Stimulated activated naive CD4-positive, alpha-beta T cell treated with Interleukin-2 at 50 U/mL for 16 hours (primary cell): Measurements from ENCODE around the gene SLC37A1.

Experiments used
- DNase-seq: peaks from one replicate; lab custom pipeline; 2025; lab: John Stamatoyannopoulos, UW

Gene SLC37A1

GRCh38 chr21:42479582-42479981 lies 34.1 kb upstream of the SLC37A1 start:
- DNase-seq = no peak

- no peak for DNase-seq
These were observed 32.9 kb upstream of the SLC37A1 start for GRCh38 chr21:42480736-42481135.

- DNase-seq = no peak
These were observed 32.5 kb upstream of the SLC37A1 start for GRCh38 chr21:42481169-42481568.

- DNase-seq = no peak
These were observed 28.7 kb upstream of the SLC37A1 start for GRCh38 chr21:42484966-42485365.

- DNase-seq = no peak
These were observed 27.6 kb upstream of the SLC37A1 start for GRCh38 chr21:42486072-42486471.

- DNase-seq = no peak
These were observed 27.1 kb upstream of the SLC37A1 start for GRCh38 chr21:42486531-42486930.

GRCh38 chr21:42489006-42489563 lies 24.6 kb upstream of the SLC37A1 start:
- no peak for DNase-seq

GRCh38 chr21:42489991-42490390 lies 23.7 kb upstream of the SLC37A1 start:
- DNase-seq = no peak

GRCh38 chr21:42490720-42491119 lies 22.9 kb upstream of the SLC37A1 start:
- no peak for DNase-seq

GRCh38 chr21:42491328-42491727 lies 22.3 kb upstream of the SLC37A1 start:
- no peak for DNase-seq

- no peak for DNase-seq
These were observed 21.5 kb upstream of the SLC37A1 start for GRCh38 chr21:42492201-42492600.

- DNase-seq = no peak
These were observed 20.3 kb upstream of the SLC37A1 start for GRCh38 chr21:42493109-42494060.

- no peak for DNase-seq
These were observed 18.6 kb upstream of the SLC37A1 start for GRCh38 chr21:42495027-42495426.

- DNase-seq = no peak
These were observed 17.9 kb upstream of the SLC37A1 start for GRCh38 chr21:42495765-42496119.

GRCh38 chr21:42496120-42496838 lies 17.4 kb upstream of the SLC37A1 start, which contains the start of gene RSPH1:
TSS of gene RSPH1 (minus strand) at chr21:42496224. CDS start at chr21:42496186, 38 bp downstream.
- peak; percentile 99 for DNase-seq

GRCh38 chr21:42496839-42497202 lies 16.8 kb upstream of the SLC37A1 start:
- DNase-seq = no peak

- DNase-seq = no peak
These were observed 15.6 kb upstream of the SLC37A1 start for GRCh38 chr21:42498012-42498411.

- DNase-seq = no peak
These were observed 14.1 kb upstream of the SLC37A1 start for GRCh38 chr21:42499444-42500112.

GRCh38 chr21:42500225-42500624 lies 13.4 kb upstream of the SLC37A1 start:
- DNase-seq = no peak

- DNase-seq = no peak
These were observed 12.9 kb upstream of the SLC37A1 start for GRCh38 chr21:42500736-42501135.

- no peak for DNase-seq
These were observed 9.9 kb upstream of the SLC37A1 start for GRCh38 chr21:42503711-42504110.

GRCh38 chr21:42505090-42505726 lies 8.4 kb upstream of the SLC37A1 start:
- no peak for DNase-seq
